ENCODE data around the gene HDAC9.

Gene HDAC9

DNA sequence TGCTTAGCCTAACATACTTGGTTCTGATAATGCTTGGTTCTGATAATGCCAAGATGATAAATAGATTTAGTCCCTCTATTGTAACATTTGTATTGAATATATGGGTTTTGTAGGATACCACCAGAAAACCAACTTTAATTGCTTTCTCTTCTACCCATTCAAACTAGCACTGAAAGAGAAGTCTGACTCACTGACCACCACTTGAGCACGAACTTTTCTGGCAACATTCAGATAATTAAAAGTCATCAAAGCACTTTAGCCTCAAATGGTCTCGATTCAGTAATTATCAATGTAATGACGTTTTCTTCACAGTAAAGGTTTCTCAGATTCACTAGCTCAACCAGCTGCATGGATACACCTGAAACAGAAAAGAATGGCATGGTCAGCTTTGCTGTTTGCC lies 63.0 kb downstream of the HDAC9 start:
- DNase-seq (ENCODE audit: low spot score) = no peak

GRCh38 chr7:18558910-18559309 lies 63.4 kb downstream of the HDAC9 start:
- no peak for DNase-seq (ENCODE audit: low spot score)

GRCh38 chr7:18559756-18560155 lies 64.2 kb downstream of the HDAC9 start:
- no peak for DNase-seq (ENCODE audit: low spot score)

- no peak for DNase-seq (ENCODE audit: low spot score)
Observed at GRCh38 chr7:18564779-18565178, 69.2 kb downstream of the HDAC9 start.

GRCh38 chr7:18565337-18565736 lies 69.8 kb downstream of the HDAC9 start:
- no peak for DNase-seq (ENCODE audit: low spot score)

DNA sequence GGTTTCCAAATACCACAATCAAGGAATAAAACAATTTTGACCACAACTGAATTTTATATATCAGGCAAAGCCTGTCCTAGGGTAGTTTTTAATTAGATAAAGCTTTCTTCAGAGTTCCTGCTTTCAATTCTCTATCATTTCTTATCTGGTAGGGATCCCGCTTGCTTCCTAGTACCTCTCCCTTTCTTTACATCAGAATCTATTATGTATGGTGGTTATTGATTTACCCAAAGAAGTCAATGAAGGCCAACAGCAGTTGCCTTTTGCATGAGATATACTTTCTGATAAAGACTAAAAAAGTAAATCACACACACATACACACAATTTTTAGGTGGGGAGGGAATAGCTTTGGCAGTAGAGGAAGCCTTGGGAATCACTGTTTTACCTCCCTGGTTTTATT lies 70.7 kb downstream of the HDAC9 start:
- no peak for DNase-seq (ENCODE audit: low spot score)

DNA sequence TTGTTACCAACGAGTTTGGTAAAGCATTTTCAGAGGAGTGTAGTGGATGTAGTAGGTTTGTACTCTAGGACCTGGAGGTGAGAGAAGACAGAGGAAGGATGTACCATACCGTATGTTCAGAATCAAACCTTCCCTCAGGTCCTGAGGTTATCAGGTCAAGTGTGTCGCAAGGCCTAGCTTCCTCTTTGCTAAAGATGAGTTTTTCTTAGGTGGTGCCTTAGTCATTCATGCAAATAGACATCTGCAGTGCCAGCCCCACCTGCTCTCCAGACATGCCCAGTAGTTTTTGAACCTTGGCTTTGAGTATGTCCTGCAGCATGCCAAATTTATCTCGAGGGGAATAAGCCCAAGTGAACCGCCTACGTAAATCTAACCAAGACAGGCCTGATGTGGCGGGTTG lies 71.3 kb downstream of the HDAC9 start:
- no peak for DNase-seq (ENCODE audit: low spot score)

GRCh38 chr7:18570441-18570840 lies 74.9 kb downstream of the HDAC9 start:
- DNase-seq (ENCODE audit: low spot score) = no peak

GRCh38 chr7:18570890-18571478 lies 75.4 kb downstream of the HDAC9 start:
- no peak for DNase-seq (ENCODE audit: low spot score)

GRCh38 chr7:18572154-18572553 lies 76.6 kb downstream of the HDAC9 start:
- DNase-seq (ENCODE audit: low spot score) = no peak

DNA sequence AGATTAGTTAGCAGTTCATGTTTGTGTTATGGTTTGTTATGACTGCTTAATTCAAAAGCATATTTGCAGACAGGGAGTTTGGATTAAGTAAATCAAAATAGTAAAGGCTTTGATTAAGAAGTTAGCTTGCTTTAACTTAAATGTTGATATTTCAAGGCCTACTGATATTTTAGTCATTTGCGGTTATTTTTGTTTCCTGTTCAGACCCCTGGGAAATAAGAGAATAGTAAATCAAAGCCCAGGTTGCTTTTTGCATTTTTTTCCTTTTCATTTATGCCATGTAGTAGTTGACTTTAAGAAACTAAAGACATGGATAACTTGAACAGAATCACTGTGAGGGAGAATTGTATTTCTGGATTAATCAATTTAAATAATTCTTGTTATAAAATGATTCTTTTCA lies 77.3 kb downstream of the HDAC9 start:
- DNase-seq (ENCODE audit: low spot score) = no peak

DNA sequence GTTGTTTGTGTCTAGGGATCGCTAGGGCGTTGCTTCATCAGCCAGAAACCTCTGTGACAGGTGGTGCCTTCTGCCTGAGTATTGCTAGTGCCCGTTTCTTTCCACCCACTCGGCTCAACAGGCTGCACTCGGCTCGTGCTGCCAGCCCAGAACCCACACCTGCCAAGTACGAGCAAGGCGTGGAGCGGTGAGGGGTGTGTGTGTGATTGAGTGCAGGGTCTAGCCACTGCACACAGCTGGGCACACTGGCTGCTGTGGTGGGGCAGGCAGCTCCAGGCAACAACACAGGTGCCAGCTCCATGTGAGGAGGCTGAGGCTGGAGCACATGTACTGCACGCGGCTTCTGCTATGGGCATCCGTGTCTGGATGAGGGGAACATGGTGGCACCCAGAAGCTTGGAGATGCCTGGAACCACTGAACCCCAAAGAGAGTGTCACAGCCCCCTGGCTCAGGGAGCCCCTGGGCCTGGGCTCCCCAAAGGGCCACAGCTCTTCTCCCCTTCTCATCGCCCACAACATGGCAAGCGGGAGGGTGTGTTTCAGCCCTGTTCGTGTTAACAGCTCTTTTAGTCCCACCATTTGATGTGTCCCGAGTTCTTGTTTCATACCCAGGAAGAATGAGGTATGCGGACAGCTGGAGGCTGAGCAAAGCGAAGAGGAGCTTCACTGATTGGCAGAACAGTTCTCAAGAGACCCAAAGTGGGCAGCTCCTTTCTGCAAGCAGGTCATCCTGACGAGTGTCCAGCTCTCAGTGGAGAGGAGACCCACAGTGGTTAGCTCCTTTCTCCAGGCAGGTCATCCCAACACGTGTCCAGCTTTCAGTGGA lies 78.1 kb downstream of the HDAC9 start:
- DNase-seq (ENCODE audit: low spot score) = no peak

DNA sequence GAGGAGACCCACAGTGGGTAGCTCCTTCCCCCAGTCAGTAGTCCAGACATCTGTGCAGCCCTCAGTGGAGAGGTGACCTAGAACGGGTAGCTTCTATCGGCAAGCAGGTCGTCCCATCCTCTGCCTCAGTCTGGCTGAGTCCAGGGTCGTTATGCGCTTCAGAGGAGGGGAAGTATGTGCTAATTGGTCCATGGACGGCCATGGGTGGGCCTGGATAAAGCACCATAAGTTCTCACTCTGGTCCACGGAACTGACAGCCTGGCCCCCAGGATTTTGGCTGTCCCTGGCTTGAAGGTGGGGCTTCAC lies 78.6 kb downstream of the HDAC9 start:
- DNase-seq (ENCODE audit: low spot score) = no peak

DNA sequence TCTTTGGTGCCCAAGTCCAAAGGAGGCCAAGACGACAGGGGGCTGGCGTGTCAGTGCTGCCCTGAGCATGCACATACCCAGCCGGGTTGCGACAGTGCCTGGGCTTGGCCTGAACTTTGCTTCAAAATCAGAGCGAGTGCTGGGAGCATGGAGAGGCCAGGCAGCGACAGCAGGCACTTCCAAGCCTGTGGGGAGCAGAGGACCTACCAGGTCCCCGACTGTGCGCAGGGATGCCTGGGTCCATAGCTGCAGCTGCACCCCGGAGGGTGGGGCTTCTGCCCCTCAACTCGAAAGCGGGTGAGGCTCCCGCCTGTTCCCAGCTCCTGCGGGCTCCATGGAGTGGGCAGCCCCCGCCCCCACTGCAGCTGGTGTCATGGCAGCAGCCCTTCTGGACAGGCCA lies 79.1 kb downstream of the HDAC9 start:
- DNase-seq (ENCODE audit: low spot score) = no peak

DNA sequence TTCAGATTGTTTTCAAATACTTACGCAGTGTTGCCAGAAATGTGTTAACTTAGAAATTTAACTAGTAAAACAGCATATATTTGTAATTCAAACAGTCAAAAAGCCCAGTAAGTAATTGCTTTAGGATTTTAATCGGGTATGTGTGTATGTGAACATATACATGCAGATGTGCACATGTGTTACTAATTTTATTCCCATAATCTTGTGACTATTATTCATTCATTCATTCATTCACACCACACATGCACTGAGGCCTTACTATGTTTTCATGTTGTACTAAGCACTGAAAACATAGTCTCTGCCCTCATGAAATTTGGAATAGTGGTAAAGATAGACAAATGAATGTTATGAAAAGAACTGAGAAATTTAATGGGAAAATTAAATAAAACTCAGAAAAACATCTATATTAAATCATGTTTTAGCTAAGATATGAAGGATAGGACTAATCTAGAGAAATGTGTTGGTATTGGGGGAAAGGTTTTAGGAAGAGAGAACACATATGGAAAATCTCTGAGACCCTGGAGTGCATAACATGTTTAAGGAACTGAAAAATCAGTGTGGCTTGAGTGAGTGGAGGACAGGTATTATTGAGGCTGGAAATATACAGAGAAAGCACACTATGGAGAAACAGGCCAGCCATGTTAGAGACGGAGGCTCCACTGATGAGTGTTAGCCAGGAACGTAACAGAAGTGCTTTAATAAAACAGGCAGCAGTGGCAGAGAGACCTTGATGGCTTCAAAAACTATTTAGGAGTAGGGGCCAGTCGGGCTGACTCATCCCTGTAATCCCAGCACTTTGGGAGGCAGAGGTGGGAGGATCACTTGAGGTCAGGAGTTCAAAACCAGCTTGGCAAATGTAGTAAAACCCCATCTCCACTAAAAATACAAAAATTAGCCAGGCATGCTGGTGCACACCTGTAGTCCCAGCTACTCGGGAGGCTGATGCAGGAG lies 80.3 kb downstream of the HDAC9 start:
- DNase-seq (ENCODE audit: low spot score) = no peak

DNA sequence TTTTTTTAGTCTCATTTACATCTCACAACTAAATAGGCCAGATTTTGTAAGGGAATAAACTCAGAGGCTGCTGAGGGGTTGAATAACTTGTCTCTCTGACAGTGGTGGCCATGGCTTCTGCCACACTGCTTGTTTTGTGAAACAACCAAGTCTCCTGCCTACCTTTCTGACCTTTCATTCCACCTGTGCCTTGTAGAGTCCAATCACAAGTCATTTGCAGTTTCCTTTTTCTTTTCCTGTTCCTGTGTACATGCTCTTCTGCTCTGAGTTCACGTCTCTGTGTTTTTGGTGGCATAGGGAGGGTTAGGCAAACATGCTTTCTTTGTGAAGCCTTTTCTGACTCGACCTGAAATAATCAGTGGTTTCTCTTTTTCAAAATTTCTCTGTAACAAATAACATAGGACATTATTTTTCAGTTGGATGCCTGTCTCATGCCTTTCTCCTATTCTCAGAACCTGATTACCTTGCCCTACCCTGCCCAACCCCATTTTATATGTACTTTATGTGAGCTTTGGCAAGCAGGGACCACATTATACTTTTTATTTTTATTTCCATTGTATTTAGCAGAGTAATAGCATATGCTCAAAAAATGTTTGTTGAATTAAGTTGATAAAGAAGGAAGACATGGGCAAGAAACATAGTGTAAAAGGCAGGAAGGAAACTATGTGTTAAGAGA lies 81.7 kb downstream of the HDAC9 start:
- DNase-seq (ENCODE audit: low spot score) = no peak

GRCh38 chr7:18579698-18580097 lies 84.1 kb downstream of the HDAC9 start:
- no peak for DNase-seq (ENCODE audit: low spot score)

DNA sequence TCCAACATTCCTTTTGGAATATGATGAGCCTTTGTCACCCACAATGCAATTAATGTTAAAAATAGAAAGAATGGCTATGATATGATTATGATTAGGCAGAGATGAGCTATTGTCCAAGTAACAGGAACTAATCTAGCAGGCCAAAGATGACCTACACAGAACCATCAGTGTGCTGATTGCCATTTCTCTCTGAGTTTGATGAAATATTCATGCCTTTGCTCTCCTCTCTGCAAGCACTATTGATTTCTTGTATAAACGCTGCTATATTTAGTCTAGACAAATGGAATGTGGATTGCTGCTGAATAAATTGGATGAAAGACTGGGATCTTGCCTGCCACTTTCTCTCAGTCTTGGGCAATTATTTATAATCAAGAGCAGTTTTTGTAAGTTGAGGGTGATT lies 85.4 kb downstream of the HDAC9 start:
- DNase-seq (ENCODE audit: low spot score) = no peak

- no peak for DNase-seq (ENCODE audit: low spot score)
Observed at GRCh38 chr7:18583305-18583704, 87.8 kb downstream of the HDAC9 start.

- DNase-seq (ENCODE audit: low spot score) = no peak
Observed at GRCh38 chr7:18590241-18590640, 94.7 kb downstream of the HDAC9 start.

GRCh38 chr7:18590744-18591340 lies 95.3 kb downstream of the HDAC9 start:
- DNase-seq (ENCODE audit: low spot score) = peak; percentile 25

All from activated CD4-positive, alpha-beta T cell treated with anti-CD3 and anti-CD28 coated beads, Interleukin-2, Interleukin-4, amounts not matched to agents 100 ng/mL and 50 ng/mL, durations not matched to agents 16 hours and 8 hours (primary cell).